ENCODE results near the gene ZKSCAN4. TPM values are rescaled to one million over a fixed set of nuclear protein-coding genes. Genes with fewer than 3 reads are reported as not detected.
A peak's percentile ranks its signal among the peaks of the same experiment; 100 is the strongest.

ZKSCAN4 gene
- total RNA-seq, 1 donor = 5.2 TPM

GRCh38 chr6:28235912-28236452, 16.1 kb downstream of the ZKSCAN4 start:
- TF ChIP-seq CTCF (IDR thresholded peaks at IDR 0.05; ENCODE audit: insufficient read depth, low read depth, low read length) = no peak
- DNase-seq (ENCODE audit: low read depth) = no peak
- no peak overlapping the region for H3K4me3 ChIP-seq (ENCODE audit: low read depth, low read length)

- no peak for TF ChIP-seq CTCF (IDR thresholded peaks at IDR 0.05; ENCODE audit: insufficient read depth, low read depth, low read length)
- no peak for DNase-seq (ENCODE audit: low read depth)
- H3K4me3 ChIP-seq (ENCODE audit: low read depth, low read length) = no peak overlapping the region
Measured at GRCh38 chr6:28232785-28233184, 19.3 kb downstream of the ZKSCAN4 start.

GRCh38 chr6:28226460-28226859, 25.6 kb downstream of the ZKSCAN4 start:
- no peak for TF ChIP-seq CTCF (IDR thresholded peaks at IDR 0.05; ENCODE audit: insufficient read depth, low read depth, low read length)
- no peak overlapping the region for H3K4me3 ChIP-seq (ENCODE audit: low read depth, low read length)
- no peak for DNase-seq (ENCODE audit: low read depth)

GRCh38 chr6:28225056-28225834, 26.8 kb downstream of the ZKSCAN4 start, which contains the start of gene ZSCAN9:
Gene ZSCAN9, plus strand, starts transcription at chr6:28225275. Its CDS starts 1,810 bp downstream, at chr6:28227085.
- DNase-seq (ENCODE audit: low read depth) = peak; percentile 76
- no peak for TF ChIP-seq CTCF (IDR thresholded peaks at IDR 0.05; ENCODE audit: insufficient read depth, low read depth, low read length)
- peak within 1 kb of the TSS; percentile 93 for H3K4me3 ChIP-seq (ENCODE audit: low read depth, low read length)

- peak overlapping the region; percentile 93 for H3K4me3 ChIP-seq (ENCODE audit: low read depth, low read length)
- TF ChIP-seq CTCF (IDR thresholded peaks at IDR 0.05; ENCODE audit: insufficient read depth, low read depth, low read length) = no peak
- no peak for DNase-seq (ENCODE audit: low read depth)
Measured at GRCh38 chr6:28224131-28225055, 27.7 kb downstream of the ZKSCAN4 start.

GRCh38 chr6:28220257-28221133, 31.6 kb downstream of the ZKSCAN4 start:
- no peak for TF ChIP-seq CTCF (IDR thresholded peaks at IDR 0.05; ENCODE audit: insufficient read depth, low read depth, low read length)
- no peak overlapping the region for H3K4me3 ChIP-seq (ENCODE audit: low read depth, low read length)
- DNase-seq (ENCODE audit: low read depth) = no peak
